K562 (cell line): ENCODE data around the gene GTF2I. TPM values are rescaled to one million over a fixed set of nuclear protein-coding genes. Genes with fewer than 3 reads are reported as not detected.

Source experiments
- BRD4 ChIP-seq: fragments of 200-600 bp; sonication (generic); IDR thresholded peaks from 2 replicates; pipeline ENCODE4 v1.6.1; 2017; ENCODE audit warnings: inconsistent platforms
- CBX8 ChIP-seq: fragments of 200-600 bp; sonication (generic); IDR thresholded peaks from 2 replicates; pipeline ENCODE4 v1.6.1; 2012; ENCODE audit warnings: borderline replicate concordance, mixed run types, low read depth, mild to moderate bottlenecking, moderate library complexity, mixed read lengths, low read length, control low read depth, inconsistent platforms; ENCODE audit not compliant: poor library complexity, severe bottlenecking; ENCODE audit errors: extremely low read depth
- ETS2 ChIP-seq: IDR thresholded peaks from 2 replicates; pipeline ENCODE4 v1.6.1; 2016; ENCODE audit warnings: borderline replicate concordance, missing genetic modification characterization, mild to moderate bottlenecking, moderate library complexity, missing compliant biosample characterization; ENCODE audit not compliant: poor library complexity, severe bottlenecking
- ETV1 ChIP-seq: fragments of 450-650 bp; conservative IDR thresholded peaks from 2 replicates; pipeline ENCODE4 v1.6.1; 2016; ENCODE audit warnings: missing genetic modification characterization, control low read depth, low read depth, missing compliant biosample characterization
- ETV6 ChIP-seq, 3 experiments: fragments of 150-350 bp in 1 of 3; sonication (generic) in 1 of 3; formaldehyde crosslinking in 1 of 3; IDR thresholded peaks; 2 replicates each; pipeline versions ENCODE4 v1.6.1 to v1.8.0; 2014 to 2022; ENCODE audit warnings: borderline replicate concordance in 2 of 3, low read depth in 2 of 3, antibody characterized with exemption in 1 of 3, low read length in 1 of 3, mild to moderate bottlenecking in 1 of 3, missing genetic modification reagents in 1 of 3
- THRAP3 ChIP-seq: fragments of 450-650 bp; IDR thresholded peaks from 2 replicates; pipeline ENCODE4 v1.6.1; 2016; ENCODE audit warnings: mild to moderate bottlenecking, inconsistent platforms, borderline replicate concordance
- ZC3H8 ChIP-seq: fragments of 450-650 bp; IDR thresholded peaks from 2 replicates; pipeline ENCODE4 v1.6.1; 2017
- ZNF282 ChIP-seq: sonication (generic); formaldehyde crosslinking; IDR thresholded peaks from 2 replicates; pipeline ENCODE4 v1.8.1; 2023; ENCODE audit warnings: missing genetic modification reagents
- ZNF644 ChIP-seq: fragments of 200-800 bp; sonication (Bioruptor generic); IDR thresholded peaks from 2 replicates; pipeline ENCODE4 v1.6.1; 2016; ENCODE audit warnings: low read depth, missing genetic modification characterization, missing compliant biosample characterization
- polyA plus RNA-seq, 8 experiments: library from polyadenylated mRNA; depleted of rRNA in 4 of 8; stranded (reverse) in 5 of 8; unstranded in 3 of 8; fragments of >200 nt; fragmentation: Nextera tagmentation in 2 of 8; fragmentation: Illumina TruSeq in 1 of 8; extraction: Ambion mirVana in 2 of 8; extraction: Trizol in 1 of 8; gene quantifications; 2 replicates each; pipeline versions ENCODE4 v1.2.1 to v1.2.3, GENCODE V29; 2011 to 2014; ENCODE audit warnings: inconsistent platforms in 1 of 8, missing spikeins in 1 of 8
- total RNA-seq, 7 experiments: library from RNA; depleted of rRNA in 6 of 7; stranded (reverse); fragments of >200 nt in 6 of 7; fragmentation: Illumina TruSeq in 2 of 7; extraction: Trizol in 2 of 7; gene quantifications; 2 replicates each; pipeline versions ENCODE4 v1.2.1 to v1.2.3, GENCODE V29; 2011 to 2021; ENCODE audit warnings: low replicate concordance in 1 of 7
- TF ChIP-seq, protein P1 (sequence below): sonication (generic); formaldehyde crosslinking; IDR thresholded peaks from 2 replicates; pipeline ENCODE4 v1.8.0; 2022; ENCODE audit warnings: missing genetic modification reagents, mild to moderate bottlenecking, moderate library complexity, borderline replicate concordance
- TF ChIP-seq, protein P2 (sequence below): fragments of 450-650 bp; formaldehyde crosslinking; IDR thresholded peaks from 2 replicates; pipeline ENCODE4 v1.4.0; 2020; ENCODE audit warnings: mild to moderate bottlenecking, moderate library complexity
- TF ChIP-seq, protein P3 (sequence below): fragments of 250-450 bp; sonication (Bioruptor Pico); IDR thresholded peaks from 2 replicates; pipeline ENCODE4 v1.4.0; 2020; ENCODE audit warnings: mild to moderate bottlenecking, moderate library complexity
- TF ChIP-seq, protein P4 (sequence below): fragments of 250-450 bp; sonication (Bioruptor Pico); IDR thresholded peaks from 2 replicates; pipeline ENCODE4 v1.5.1; 2021; ENCODE audit warnings: mild to moderate bottlenecking
- TF ChIP-seq, protein P5 (sequence below), 2 experiments: fragments of 450-650 bp in 1 of 2; sonication (generic) in 1 of 2; formaldehyde crosslinking in 1 of 2; IDR thresholded peaks in 1 of 2; conservative IDR thresholded peaks in 1 of 2; 2 replicates each; pipeline versions ENCODE4 v1.6.1 to v1.8.1; 2016 to 2023; ENCODE audit warnings: mild to moderate bottlenecking in 2 of 2, moderate library complexity in 2 of 2, inconsistent platforms in 1 of 2, missing genetic modification reagents in 1 of 2
- TF ChIP-seq, protein P6 (sequence below): fragments of 450-650 bp; IDR thresholded peaks from 2 replicates; pipeline ENCODE4 v1.7.0; 2016; ENCODE audit warnings: borderline replicate concordance

The GTF2I gene
- total and polyA plus RNA-seq, 9 of the 15 experiments (the other 6 are each of a cell fraction or from before 2014, with no cell fraction given) = 8.4 to 161 (median 90.0) TPM

DNA sequence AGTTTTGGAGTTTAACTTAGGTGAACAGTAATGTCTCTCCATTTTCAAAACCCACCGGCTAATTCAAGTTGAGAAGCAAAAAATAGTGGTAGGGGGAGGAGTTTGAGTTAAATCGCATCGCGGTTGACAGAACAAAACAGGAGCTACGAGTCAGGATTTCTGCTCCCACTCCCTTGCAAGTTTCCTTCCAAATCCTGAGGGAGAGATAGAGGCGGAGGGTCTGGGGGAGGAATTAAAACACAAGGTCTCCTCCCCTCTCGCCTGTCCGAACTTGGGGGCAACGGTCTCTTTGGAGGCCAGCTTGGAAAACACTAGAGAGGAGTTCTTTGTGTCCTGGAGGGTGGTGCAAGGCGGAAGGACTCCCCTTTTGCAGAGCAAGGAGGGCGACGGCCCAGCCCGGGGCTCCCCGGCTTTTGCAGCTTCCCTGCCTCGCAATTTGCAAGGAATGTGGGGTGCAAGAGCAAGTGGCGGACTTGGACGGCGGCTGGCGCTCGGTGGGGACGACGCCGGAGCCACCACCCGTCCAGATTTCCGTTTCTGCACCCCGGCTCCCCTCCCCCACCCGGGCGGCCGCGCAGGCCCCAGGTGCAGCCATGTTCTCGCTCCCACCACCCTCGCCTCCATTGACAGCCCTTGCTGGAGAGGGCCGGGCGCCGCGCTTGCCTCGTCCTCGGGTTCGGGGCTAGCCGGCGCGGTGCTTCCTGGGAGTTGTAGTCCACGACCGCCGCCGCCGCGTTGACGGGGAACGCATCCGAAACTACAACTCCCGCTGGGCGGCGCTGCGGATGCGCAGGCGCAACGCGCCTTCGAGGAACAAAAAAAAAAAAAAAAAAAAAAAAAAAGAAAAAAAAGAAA, 454 bp upstream of the GTF2I start (continued):
- 0 out of 2 replicates have a peak, but pooled peaks have one; percentile 12 for TF ChIP-seq ETV1 (tag)
- TF ChIP-seq, protein P1, sequence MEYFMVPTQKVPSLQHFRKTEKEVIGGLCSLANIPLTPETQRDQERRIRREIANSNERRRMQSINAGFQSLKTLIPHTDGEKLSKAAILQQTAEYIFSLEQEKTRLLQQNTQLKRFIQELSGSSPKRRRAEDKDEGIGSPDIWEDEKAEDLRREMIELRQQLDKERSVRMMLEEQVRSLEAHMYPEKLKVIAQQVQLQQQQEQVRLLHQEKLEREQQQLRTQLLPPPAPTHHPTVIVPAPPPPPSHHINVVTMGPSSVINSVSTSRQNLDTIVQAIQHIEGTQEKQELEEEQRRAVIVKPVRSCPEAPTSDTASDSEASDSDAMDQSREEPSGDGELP (CRISPR knock-in tag) = peak; percentile 88
- peak; percentile 30; the same call in 1 of the 2 replicates for TF ChIP-seq BRD4
- TF ChIP-seq, protein P2, sequence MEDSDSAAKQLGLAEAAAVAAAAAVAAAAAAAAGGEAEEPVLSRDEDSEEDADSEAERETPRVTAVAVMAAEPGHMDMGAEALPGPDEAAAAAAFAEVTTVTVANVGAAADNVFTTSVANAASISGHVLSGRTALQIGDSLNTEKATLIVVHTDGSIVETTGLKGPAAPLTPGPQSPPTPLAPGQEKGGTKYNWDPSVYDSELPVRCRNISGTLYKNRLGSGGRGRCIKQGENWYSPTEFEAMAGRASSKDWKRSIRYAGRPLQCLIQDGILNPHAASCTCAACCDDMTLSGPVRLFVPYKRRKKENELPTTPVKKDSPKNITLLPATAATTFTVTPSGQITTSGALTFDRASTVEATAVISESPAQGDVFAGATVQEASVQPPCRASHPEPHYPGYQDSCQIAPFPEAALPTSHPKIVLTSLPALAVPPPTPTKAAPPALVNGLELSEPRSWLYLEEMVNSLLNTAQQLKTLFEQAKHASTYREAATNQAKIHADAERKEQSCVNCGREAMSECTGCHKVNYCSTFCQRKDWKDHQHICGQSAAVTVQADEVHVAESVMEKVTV (CRISPR knock-in tag) = peak; percentile 28; the same call in 1 of the 2 replicates
- no peak for TF ChIP-seq CBX8
- TF ChIP-seq, protein P3, sequence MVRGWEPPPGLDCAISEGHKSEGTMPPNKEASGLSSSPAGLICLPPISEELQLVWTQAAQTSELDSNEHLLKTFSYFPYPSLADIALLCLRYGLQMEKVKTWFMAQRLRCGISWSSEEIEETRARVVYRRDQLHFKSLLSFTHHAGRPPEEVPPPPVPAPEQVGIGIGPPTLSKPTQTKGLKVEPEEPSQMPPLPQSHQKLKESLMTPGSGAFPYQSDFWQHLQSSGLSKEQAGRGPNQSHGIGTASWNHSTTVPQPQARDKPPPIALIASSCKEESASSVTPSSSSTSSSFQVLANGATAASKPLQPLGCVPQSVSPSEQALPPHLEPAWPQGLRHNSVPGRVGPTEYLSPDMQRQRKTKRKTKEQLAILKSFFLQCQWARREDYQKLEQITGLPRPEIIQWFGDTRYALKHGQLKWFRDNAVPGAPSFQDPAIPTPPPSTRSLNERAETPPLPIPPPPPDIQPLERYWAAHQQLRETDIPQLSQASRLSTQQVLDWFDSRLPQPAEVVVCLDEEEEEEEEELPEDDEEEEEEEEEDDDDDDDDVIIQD (CRISPR knock-in tag) = no peak
- TF ChIP-seq THRAP3 = no peak
- no peak for TF ChIP-seq ETV6 (IDR thresholded peaks at IDR 0.05; ENCODE audit: borderline replicate concordance in 1 of 2, low read depth in 2 of 2, low read length in 1 of 2)
- no peak for TF ChIP-seq ETV6 (CRISPR knock-in tag; IDR thresholded peaks at IDR 0.05; ENCODE audit: borderline replicate concordance)
- TF ChIP-seq, protein P4, sequence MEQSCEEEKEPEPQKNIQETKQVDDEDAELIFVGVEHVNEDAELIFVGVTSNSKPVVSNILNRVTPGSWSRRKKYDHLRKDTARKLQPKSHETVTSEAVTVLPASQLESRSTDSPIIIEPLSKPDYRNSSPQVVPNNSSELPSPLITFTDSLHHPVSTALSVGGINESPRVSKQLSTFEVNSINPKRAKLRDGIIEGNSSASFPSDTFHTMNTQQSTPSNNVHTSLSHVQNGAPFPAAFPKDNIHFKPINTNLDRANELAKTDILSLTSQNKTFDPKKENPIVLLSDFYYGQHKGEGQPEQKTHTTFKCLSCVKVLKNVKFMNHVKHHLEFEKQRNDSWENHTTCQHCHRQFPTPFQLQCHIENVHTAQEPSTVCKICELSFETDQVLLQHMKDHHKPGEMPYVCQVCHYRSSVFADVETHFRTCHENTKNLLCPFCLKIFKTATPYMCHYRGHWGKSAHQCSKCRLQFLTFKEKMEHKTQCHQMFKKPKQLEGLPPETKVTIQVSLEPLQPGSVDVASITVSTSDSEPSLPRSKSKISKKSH (CRISPR knock-in tag) = peak; percentile 18; the same call in 1 of the 2 replicates
- TF ChIP-seq ETS2 = no peak
- no peak for TF ChIP-seq ZC3H8
- no peak for TF ChIP-seq ZNF282 (CRISPR knock-in tag)
- peak; percentile 96 for TF ChIP-seq ZNF644 (tag)
- TF ChIP-seq, protein P5, sequence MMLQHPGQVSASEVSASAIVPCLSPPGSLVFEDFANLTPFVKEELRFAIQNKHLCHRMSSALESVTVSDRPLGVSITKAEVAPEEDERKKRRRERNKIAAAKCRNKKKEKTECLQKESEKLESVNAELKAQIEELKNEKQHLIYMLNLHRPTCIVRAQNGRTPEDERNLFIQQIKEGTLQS (IDR thresholded peaks at IDR 0.05) = no peak
- TF ChIP-seq, protein P5 (CRISPR knock-in tag; conservative IDR thresholded peaks at IDR 0.05) = 0 out of 2 replicates have a peak, but pooled peaks have one; percentile 43
- TF ChIP-seq, protein P6, sequence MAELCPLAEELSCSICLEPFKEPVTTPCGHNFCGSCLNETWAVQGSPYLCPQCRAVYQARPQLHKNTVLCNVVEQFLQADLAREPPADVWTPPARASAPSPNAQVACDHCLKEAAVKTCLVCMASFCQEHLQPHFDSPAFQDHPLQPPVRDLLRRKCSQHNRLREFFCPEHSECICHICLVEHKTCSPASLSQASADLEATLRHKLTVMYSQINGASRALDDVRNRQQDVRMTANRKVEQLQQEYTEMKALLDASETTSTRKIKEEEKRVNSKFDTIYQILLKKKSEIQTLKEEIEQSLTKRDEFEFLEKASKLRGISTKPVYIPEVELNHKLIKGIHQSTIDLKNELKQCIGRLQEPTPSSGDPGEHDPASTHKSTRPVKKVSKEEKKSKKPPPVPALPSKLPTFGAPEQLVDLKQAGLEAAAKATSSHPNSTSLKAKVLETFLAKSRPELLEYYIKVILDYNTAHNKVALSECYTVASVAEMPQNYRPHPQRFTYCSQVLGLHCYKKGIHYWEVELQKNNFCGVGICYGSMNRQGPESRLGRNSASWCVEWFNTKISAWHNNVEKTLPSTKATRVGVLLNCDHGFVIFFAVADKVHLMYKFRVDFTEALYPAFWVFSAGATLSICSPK = no peak
